ENCODE results near the gene ATRNL1. TPM values are rescaled to one million over a fixed set of nuclear protein-coding genes. Genes with fewer than 3 reads are reported as not detected.

Gene ATRNL1
- total RNA-seq, 1 donor from 2014 or later = 16.4 TPM

DNA sequence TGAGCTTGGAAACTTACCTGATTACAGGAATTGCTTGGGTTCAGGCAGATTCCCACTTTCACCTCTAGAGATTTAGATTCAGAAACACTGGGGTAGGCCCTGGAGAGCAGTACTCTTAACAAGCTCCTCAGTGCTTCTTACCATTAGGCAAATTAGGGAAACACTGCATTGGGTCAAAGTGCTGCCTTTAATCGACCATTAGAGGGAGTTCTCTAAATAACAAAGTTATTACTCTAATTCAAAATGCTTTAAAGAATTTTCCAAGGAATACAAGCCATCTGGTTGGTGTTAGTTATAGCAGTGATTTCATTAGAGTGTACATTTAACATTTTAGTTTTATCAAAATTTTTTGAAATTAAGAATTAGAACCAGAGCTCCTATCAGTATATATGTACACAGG, 855.3 kb downstream of the ATRNL1 start:
- H3K27ac Mint-ChIP-seq = no peak overlapping the region

DNA sequence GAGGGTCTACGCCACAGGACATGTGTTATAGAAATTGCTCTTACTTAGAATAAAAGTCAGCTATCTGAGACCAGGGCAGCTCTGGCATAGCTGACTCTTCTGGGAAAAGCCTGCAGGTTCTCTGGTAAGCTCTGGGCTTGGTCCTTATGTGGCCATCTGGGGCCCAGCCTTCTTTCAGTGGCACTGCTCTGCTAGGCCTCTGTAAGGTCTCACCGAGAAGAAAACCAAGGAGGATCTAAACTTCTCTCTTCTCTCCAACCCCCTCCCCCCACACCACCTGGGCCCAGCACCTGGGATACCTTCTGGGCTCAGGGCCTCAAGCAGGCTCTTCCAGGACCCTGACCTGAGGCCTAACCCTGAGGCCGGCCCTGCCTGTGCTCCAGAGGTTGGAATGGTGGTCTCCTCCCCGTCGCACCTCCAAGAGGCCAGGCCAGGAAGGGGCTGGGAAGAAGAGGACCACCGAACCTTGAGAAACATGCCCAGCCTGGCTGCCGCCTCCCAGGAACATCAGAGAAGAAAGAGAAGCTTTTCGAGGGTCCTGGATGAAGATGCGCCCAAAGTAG, 856.2 kb downstream of the ATRNL1 start:
- TF ChIP-seq EZH2phosphoT487 (IDR thresholded peaks at IDR 0.05) = no peak
- TF ChIP-seq, protein P1, sequence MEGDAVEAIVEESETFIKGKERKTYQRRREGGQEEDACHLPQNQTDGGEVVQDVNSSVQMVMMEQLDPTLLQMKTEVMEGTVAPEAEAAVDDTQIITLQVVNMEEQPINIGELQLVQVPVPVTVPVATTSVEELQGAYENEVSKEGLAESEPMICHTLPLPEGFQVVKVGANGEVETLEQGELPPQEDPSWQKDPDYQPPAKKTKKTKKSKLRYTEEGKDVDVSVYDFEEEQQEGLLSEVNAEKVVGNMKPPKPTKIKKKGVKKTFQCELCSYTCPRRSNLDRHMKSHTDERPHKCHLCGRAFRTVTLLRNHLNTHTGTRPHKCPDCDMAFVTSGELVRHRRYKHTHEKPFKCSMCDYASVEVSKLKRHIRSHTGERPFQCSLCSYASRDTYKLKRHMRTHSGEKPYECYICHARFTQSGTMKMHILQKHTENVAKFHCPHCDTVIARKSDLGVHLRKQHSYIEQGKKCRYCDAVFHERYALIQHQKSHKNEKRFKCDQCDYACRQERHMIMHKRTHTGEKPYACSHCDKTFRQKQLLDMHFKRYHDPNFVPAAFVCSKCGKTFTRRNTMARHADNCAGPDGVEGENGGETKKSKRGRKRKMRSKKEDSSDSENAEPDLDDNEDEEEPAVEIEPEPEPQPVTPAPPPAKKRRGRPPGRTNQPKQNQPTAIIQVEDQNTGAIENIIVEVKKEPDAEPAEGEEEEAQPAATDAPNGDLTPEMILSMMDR (IDR thresholded peaks at IDR 0.05) = no peak
- no peak for TF ChIP-seq EZH2 (IDR thresholded peaks at IDR 0.05)
- Mint-ChIP-seq H3K4me3 (no peak overlapping the region), H3K4me1 (peaks cover 2% of the 10 kb centered on the region), H3K27ac (no peak overlapping the region), H3K9me3 (no peaks in the 10 kb centered on the region), H3K27me3 (ENCODE audit: insufficient read depth, low read depth) (peaks cover 2% of the 10 kb centered on the region), H3K36me3 (no peaks in the 10 kb centered on the region)
- no peak overlapping the region for H3K27ac ChIP-seq
- no peaks in the 10 kb centered on the region for H3K9me3 ChIP-seq (ENCODE audit: low read depth)
- no peaks in the 10 kb centered on the region for H3F3A ChIP-seq (ENCODE audit: low read depth)
- H3K36me3 ChIP-seq = no peaks in the 10 kb centered on the region
- no peak overlapping the region for H3K4me2 ChIP-seq
- no peak overlapping the region for H3K9ac ChIP-seq
- H3K4me3 ChIP-seq = no peak overlapping the region
- H2AFZ ChIP-seq (replicated peaks) = no peak overlapping the region
- no peaks in the 10 kb centered on the region for H4K20me1 ChIP-seq (ENCODE audit: low read depth)
- no peaks in the 10 kb centered on the region for H3K27me3 ChIP-seq
- no peaks in the 10 kb centered on the region for H3K4me1 ChIP-seq
- H3K79me2 ChIP-seq (ENCODE audit: low read depth) = no peaks in the 10 kb centered on the region
- no peak for DNase-seq (ENCODE audit: low spot score)

More for the DNA sequence above, 855.3 kb downstream of the ATRNL1 start:
- H3K36me3 ChIP-seq = no peaks in the 10 kb centered on the region
- H3K27me3 ChIP-seq = no peaks in the 10 kb centered on the region
- TF ChIP-seq EZH2 (IDR thresholded peaks at IDR 0.05) = no peak
- TF ChIP-seq, protein P1 (IDR thresholded peaks at IDR 0.05) = peak; percentile 51
- Mint-ChIP-seq H3K9me3 (no peaks in the 10 kb centered on the region), H3K4me1 (peaks cover 1% of the 10 kb centered on the region), H3K27me3 (ENCODE audit: insufficient read depth, low read depth) (no peaks in the 10 kb centered on the region), H3K4me3 (no peak overlapping the region), H3K36me3 (no peaks in the 10 kb centered on the region)
- H3K79me2 ChIP-seq (ENCODE audit: low read depth) = no peaks in the 10 kb centered on the region
- H3K9me3 ChIP-seq (ENCODE audit: low read depth) = no peaks in the 10 kb centered on the region
- no peak overlapping the region for H3K4me3 ChIP-seq
- H3K27ac ChIP-seq = no peak overlapping the region
- no peaks in the 10 kb centered on the region for H3K4me1 ChIP-seq
- peak; percentile 24 for DNase-seq (ENCODE audit: low spot score)
- no peaks in the 10 kb centered on the region for H4K20me1 ChIP-seq (ENCODE audit: low read depth)
- H3K4me2 ChIP-seq = no peak overlapping the region
- H3F3A ChIP-seq (ENCODE audit: low read depth) = no peaks in the 10 kb centered on the region
- no peak overlapping the region for H2AFZ ChIP-seq (replicated peaks)
- H3K9ac ChIP-seq = no peak overlapping the region

DNA sequence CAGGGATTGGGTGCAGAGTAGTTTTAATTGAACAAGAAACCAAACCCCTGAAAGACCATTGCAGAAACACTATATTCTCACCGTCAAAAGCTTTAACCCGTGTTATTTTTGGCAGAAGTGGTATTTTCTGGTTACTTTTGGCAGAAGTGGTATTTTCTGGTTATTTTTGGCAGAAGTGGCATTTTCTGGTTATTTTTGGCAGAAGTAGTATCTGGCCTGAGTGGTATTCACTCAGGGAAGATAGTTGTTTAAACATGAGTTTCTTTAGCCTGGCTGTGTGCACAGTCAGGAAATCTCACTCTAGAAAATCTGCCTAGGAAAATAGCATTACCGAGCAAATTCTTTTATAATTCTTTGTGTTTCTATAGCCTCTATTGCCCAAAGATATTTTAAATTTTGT, 857.2 kb downstream of the ATRNL1 start:
- Histone ChIP-seq H3K9me3 (ENCODE audit: low read depth) (no peaks in the 10 kb centered on the region), H3K79me2 (ENCODE audit: low read depth) (no peaks in the 10 kb centered on the region), H2AFZ (replicated peaks) (no peak overlapping the region), H3K4me2 (no peak overlapping the region), H3K9ac (no peak overlapping the region), H3K27me3 (no peaks in the 10 kb centered on the region), H3K4me1 (no peaks in the 10 kb centered on the region), H4K20me1 (ENCODE audit: low read depth) (no peaks in the 10 kb centered on the region), H3K36me3 (no peaks in the 10 kb centered on the region), H3K4me3 (no peak overlapping the region), H3F3A (ENCODE audit: low read depth) (no peaks in the 10 kb centered on the region), H3K27ac (no peak overlapping the region)
- TF ChIP-seq, protein P1 (IDR thresholded peaks at IDR 0.05) = no peak
- TF ChIP-seq EZH2phosphoT487 (IDR thresholded peaks at IDR 0.05) (no peak), EZH2 (IDR thresholded peaks at IDR 0.05) (no peak)
- H3K27ac Mint-ChIP-seq = no peak overlapping the region
- peaks cover 2% of the 10 kb centered on the region for H3K27me3 Mint-ChIP-seq (ENCODE audit: insufficient read depth, low read depth)
- H3K4me3 Mint-ChIP-seq = no peak overlapping the region
- H3K4me1 Mint-ChIP-seq = peaks cover 4% of the 10 kb centered on the region
- no peaks in the 10 kb centered on the region for H3K36me3 Mint-ChIP-seq
- no peaks in the 10 kb centered on the region for H3K9me3 Mint-ChIP-seq
- DNase-seq (ENCODE audit: low spot score) = no peak
